ENCODE data around the gene CLEC17A. TPM values are rescaled to one million over a fixed set of nuclear protein-coding genes. Genes with fewer than 3 reads are reported as not detected.
"Not testable (repeated sequence)": the region's sequence is repeated elsewhere in the genome, so short reads cannot be mapped to it uniquely, and the experiment has no call there.

CLEC17A gene, protein sequence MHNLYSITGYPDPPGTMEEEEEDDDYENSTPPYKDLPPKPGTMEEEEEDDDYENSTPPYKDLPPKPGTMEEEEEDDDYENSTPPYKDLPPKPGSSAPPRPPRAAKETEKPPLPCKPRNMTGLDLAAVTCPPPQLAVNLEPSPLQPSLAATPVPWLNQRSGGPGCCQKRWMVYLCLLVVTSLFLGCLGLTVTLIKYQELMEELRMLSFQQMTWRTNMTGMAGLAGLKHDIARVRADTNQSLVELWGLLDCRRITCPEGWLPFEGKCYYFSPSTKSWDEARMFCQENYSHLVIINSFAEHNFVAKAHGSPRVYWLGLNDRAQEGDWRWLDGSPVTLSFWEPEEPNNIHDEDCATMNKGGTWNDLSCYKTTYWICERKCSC
- not detected for total RNA-seq

DNA sequence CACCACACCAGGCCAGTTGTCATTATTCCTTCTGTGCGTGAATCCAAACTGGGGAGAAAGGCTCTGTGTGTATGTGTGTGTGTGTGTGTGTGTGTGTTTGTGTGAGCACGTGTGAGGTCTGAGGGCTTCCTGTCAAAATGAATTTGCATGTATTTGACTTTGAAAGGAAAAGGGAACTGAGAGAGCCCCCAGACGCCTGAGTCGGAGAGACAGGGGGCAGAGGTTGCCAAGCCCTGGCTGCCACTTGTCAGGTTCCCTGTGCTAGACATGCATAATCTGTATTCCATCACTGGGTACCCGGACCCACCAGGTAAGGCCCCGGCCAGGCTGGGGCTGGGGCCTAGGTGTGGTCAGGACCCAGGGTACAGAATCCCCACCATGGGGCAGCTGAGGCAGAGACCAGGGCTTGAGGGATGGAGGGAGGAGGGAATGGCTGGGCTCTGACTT, at the start of gene CLEC17A:
Gene CLEC17A (plus strand): TSS at position 191 of the 447 bp plus-strand sequence. CDS start 77 bp downstream, at position 268.
- DNase-seq (ENCODE audit: low spot score in 2 of 2), result no peak
- TF ChIP-seq, protein P1, sequence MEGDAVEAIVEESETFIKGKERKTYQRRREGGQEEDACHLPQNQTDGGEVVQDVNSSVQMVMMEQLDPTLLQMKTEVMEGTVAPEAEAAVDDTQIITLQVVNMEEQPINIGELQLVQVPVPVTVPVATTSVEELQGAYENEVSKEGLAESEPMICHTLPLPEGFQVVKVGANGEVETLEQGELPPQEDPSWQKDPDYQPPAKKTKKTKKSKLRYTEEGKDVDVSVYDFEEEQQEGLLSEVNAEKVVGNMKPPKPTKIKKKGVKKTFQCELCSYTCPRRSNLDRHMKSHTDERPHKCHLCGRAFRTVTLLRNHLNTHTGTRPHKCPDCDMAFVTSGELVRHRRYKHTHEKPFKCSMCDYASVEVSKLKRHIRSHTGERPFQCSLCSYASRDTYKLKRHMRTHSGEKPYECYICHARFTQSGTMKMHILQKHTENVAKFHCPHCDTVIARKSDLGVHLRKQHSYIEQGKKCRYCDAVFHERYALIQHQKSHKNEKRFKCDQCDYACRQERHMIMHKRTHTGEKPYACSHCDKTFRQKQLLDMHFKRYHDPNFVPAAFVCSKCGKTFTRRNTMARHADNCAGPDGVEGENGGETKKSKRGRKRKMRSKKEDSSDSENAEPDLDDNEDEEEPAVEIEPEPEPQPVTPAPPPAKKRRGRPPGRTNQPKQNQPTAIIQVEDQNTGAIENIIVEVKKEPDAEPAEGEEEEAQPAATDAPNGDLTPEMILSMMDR (IDR thresholded peaks at IDR 0.05), result no peak
- H3K27me3 ChIP-seq, result no peaks in the 10 kb centered on the region
- H3K4me1 ChIP-seq, result no peaks in the 10 kb centered on the region
- no peaks in the 10 kb centered on the region for H3K36me3 ChIP-seq
- no peaks in the 10 kb centered on the region for H3K9me3 ChIP-seq
- intact Hi-C loops (cut with DNase I), result no loop called here
- no peak within 1 kb of the TSS for H3K27ac ChIP-seq
- H3K4me3 ChIP-seq, result no peak within 1 kb of the TSS

DNA sequence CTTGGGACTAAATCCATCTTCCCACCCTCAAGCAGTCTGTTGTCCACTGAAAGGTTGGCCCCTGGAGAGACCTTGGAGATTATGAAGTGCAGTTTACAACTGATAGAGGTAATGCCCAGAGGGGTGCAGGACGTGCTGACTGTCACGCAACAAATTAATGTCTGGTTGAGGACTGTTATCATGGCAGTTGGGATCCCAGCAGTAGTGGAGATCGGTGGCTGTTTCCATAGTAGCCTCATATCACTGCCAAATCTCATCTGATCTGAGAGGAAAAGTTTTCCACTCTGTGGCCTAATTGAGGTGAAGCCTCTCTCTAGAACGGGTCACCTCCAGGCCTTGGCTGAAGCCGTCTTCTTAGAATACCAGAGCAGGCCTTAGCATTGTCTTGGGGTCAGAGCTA, 49.4 kb upstream of the CLEC17A start:
- no peaks in the 10 kb centered on the region for H3K27me3 ChIP-seq
- no peak overlapping the region for H3K4me3 ChIP-seq
- peaks cover 0 to 9% of the 10 kb centered on the region in 2 donors for H3K4me1 ChIP-seq
- H3K36me3 ChIP-seq, result no peaks in the 10 kb centered on the region
- H3K27ac ChIP-seq, result no peak overlapping the region
- DNase-seq (ENCODE audit: low spot score in 2 of 2), result no peak
- TF ChIP-seq, protein P1 (IDR thresholded peaks at IDR 0.05), result no peak
- intact Hi-C loops (cut with DNase I), result no loop called here
- no peaks in the 10 kb centered on the region for H3K9me3 ChIP-seq

DNA sequence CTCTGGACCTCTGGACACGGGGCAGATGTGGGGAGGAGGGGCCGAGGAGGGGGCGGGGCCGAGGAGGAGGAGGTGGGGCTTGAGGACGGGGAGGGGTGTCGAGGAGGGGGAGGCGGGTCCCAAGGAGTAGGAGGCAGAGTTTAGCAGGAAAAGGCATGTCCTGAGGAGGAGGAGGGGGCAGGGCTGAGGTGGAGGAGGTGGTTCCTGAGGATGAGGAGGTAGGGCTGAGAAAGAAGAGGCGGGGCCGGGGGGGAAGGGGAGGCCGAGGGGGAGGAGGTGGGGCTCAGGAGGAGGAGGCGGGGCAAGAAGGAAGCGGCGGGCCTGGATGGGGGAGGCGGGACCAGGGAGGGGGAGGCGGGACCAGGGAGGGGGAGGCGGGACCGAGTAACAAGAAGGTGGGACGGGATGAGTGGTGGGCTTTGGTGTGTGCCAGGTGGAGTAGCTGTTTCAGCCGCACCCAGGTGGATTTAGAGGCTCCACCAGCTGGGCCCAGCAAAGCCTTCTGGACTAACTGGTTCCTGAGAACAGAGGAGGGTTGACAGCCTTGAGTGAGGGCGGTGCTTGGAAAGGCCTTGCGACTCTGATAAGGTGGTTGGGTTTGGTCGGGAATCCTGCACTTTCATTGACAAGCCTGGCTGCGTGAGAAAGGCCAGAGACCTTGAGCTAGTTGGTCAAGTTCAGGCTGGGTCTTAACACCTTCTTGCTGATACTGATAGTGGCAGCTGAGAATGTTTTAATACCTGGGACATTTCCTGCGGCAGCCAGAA, 45.8 kb upstream of the CLEC17A start:
- Histone ChIP-seq H3K4me1 (no peaks in the 10 kb centered on the region), H3K27ac (no peak overlapping the region), H3K27me3 (no peaks in the 10 kb centered on the region), H3K36me3 (no peaks in the 10 kb centered on the region), H3K4me3 (peak overlapping the region in 1 of 2 donors; percentile 22), H3K9me3 (no peaks in the 10 kb centered on the region)
- DNase-seq (ENCODE audit: low spot score in 2 of 2), result peak in 1 of 2 donors; percentile 72
- TF ChIP-seq, protein P1 (IDR thresholded peaks at IDR 0.05), result no peak
- intact Hi-C loops (cut with DNase I), result no loop called here

DNA sequence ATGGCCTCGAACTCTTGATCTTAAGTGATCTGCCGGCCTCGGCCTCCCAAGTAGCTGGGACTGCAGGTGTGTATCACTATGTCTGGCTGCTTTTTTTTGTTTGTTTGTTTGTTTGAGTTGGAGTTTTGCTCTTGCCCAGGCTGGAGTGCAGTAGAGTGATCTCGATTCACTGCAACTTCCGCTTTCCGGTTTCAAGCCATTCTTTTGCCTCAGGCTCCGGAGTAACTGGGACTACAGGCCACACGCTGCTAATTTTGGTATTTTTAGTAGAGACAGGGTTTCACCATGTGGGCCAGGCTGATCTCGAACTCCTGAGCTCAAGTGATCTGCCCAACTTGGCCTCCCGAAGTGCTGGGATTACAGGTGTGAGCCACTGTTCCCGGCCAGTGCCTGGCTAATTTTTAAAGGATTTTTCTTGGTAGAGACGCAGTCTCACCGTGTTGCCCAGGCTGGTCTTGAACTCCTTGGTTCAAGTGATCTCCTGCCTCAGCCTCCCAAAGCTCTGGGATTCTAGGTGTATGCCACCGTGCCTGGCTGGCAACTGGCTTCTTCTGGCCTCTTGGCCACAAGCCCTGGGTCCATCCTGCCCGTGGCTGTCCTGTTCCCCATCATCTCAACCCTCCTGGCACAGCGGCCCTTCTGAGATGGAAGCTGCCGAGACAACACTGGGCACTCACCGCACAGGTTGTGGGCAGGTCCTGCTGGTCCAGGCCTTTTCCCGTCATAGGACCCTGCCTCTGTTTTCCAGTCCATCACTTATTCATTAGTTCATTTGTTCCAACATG, 42.0 kb upstream of the CLEC17A start:
- no peaks in the 10 kb centered on the region for H3K36me3 ChIP-seq
- H3K27me3 ChIP-seq, result no peaks in the 10 kb centered on the region
- TF ChIP-seq, protein P1 (IDR thresholded peaks at IDR 0.05), result no peak
- H3K27ac ChIP-seq, result no peak overlapping the region
- intact Hi-C loops (cut with DNase I), result no loop called here
- H3K4me1 ChIP-seq, result no peaks in the 10 kb centered on the region
- no peak for DNase-seq (ENCODE audit: low spot score in 2 of 2)
- no peak overlapping the region for H3K4me3 ChIP-seq
- no peaks in the 10 kb centered on the region for H3K9me3 ChIP-seq

DNA sequence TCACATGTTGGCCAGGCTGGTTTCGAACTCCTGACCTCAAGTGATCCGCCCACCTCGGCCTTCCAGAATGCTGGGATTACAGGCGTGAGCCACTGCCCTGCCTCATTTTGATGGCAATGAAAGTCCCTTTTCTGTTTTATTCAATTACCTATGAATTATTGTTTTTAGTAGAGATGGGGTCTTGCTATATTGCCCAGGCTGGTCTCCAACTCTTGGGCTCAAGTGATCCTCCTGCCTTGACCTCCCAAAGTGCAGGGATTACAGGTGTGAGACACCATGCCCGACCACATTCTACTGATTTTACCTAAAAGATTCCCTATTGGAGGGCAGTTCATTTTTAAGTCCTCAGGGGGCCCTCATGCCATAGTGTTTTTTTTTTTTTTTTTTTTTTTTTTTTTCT, 40.9 kb upstream of the CLEC17A start:
- H3K4me3 ChIP-seq; DNase-seq (ENCODE audit: low spot score in 2 of 2); H3K27ac ChIP-seq; H3K9me3 ChIP-seq; H3K27me3 ChIP-seq; H3K36me3 ChIP-seq; H3K4me1 ChIP-seq; intact Hi-C loops (cut with DNase I): not testable (repeated sequence)

All from ascending aorta (tissue), 2 donors.